HS-5 (cell line): Measurements from ENCODE around the gene OR2A7.
"Not testable (repeated sequence)": the region's sequence is repeated elsewhere in the genome, so short reads cannot be mapped to it uniquely, and the experiment has no call there.

ENCODE experiments used
- DNase-seq: peaks from one replicate; pipeline ENCODE4 v3.0.0-alpha.2; 2012; ENCODE audit warnings: low read depth

The OR2A7 gene, protein sequence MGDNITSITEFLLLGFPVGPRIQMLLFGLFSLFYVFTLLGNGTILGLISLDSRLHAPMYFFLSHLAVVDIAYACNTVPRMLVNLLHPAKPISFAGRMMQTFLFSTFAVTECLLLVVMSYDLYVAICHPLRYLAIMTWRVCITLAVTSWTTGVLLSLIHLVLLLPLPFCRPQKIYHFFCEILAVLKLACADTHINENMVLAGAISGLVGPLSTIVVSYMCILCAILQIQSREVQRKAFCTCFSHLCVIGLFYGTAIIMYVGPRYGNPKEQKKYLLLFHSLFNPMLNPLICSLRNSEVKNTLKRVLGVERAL

GRCh38 chr7:144264692-144265091, at the start of gene OR2A7:
Gene OR2A7, minus strand, starts transcription at chr7:144264792. Its CDS starts 5,164 bp downstream, at chr7:144259628.
- DNase-seq: not testable (repeated sequence)

DNA sequence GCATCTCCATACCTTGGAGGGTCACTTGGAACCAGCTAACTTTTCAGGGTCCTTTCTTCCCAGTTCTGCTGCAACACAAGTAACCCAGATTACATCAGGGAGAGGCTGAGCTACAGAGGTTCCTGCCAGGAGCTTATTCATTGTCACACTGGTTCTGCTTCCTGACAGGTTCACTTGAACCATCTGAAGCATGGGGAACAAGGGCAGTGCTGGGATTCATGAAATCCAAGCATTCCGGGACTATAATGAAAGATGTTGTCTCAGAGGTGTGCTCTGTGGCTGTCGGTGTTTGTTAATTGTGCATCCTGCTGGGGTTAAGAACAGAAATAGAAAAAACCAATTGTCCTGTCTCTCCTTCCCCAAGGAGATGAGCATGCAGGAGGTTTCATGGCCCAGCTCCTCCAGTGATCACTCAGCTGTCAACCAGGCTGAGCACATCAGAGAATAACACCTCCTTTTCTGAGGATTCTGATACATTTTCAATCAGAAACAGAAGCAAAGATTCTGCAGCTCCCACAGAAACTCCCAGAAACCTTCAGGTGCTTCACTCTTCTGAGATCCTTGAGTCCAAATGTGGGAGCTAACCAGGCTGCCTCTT, 47.4 kb upstream of the OR2A7 start, which contains the start of gene OR2A1:
Gene OR2A1 (plus strand): TSS at position 548 of the 598 bp plus-strand sequence. CDS start 5,706 bp downstream, outside the sequence.
- not testable (repeated sequence) for DNase-seq

DNA sequence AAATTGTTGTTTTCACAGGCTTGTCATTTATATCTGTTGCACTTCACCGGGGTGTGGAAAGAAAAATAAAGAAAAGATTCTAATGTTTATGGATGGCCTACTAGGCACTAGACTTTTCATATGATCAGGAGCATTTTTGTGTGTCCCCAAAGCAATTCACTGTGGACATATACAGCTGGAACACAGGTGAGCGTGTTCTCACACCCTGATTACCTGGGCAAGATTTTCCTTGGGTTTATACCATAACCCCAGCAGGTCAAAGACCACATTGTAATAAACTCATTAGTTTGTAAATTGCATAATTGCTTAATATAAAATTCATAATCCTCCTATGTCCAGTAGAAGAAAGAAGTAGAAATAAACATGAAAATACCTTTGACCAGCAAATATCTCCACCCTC, 46.6 kb upstream of the OR2A7 start:
- not testable (repeated sequence) for DNase-seq

- DNase-seq: not testable (repeated sequence)
Observed at GRCh38 chr7:144309702-144310101, 45.1 kb upstream of the OR2A7 start.

- DNase-seq: not testable (repeated sequence)
Observed at GRCh38 chr7:144305156-144305555, 40.6 kb upstream of the OR2A7 start.

DNA sequence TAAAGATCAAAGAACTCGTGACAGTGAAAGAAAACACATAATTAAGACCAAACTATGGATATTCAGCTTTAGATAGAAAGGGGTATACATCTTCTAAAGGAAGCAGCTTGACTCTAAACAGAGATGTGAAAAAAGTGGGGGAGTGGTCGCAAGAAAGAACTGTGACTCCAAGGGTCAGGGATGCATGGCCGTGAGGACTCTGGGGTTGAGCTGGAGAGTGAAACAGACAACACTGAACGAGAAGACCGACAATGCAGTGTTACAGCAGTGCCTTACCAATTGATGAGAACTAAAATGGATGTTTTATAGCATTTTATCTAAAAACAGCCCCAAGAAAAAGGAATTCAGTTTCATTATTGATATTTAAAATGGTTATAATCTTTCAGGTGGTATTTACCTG, 39.0 kb upstream of the OR2A7 start:
- DNase-seq: not testable (repeated sequence)

DNA sequence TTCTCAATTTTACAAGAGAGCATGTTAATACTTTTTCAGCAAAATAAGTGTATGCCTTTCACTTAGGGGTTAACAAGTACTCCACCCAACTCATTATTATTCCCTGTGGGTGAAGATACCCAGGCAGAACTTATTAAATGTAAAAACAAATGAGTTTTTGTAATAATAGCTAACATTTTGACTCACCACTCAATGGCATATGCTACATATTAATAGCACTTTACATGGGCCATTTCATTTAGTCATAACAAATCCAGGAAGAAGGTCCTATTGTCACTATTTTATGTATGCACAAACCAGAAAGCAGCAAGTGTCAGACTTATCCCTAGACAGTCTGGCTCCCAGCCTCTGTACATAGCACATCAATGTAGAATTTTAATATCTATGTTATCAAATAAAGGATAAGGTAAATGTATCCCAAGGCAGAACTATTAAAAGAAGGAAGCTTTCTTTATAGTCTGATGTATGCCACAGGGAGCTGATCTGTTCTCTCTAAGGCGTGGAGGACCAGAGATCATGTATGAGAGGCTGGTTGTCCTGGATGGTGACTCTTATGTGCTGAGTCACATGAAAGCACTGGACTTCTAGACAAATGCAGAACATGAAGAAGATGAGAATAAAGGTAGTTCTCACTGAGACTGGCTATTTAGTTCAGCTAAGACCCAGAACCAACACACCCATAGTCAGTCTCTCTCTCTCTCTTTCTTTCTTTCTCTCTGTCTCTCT, 38.1 kb upstream of the OR2A7 start:
- DNase-seq: not testable (repeated sequence)

GRCh38 chr7:144293794-144294499, 29.4 kb upstream of the OR2A7 start:
- DNase-seq: not testable (repeated sequence)

- DNase-seq: not testable (repeated sequence)
Observed at GRCh38 chr7:144292384-144293161, 28.0 kb upstream of the OR2A7 start.

GRCh38 chr7:144291607-144292006, 27.0 kb upstream of the OR2A7 start:
- DNase-seq: not testable (repeated sequence)

- DNase-seq: not testable (repeated sequence)
Observed at GRCh38 chr7:144287171-144287784, 22.7 kb upstream of the OR2A7 start.

- not testable (repeated sequence) for DNase-seq
Observed at GRCh38 chr7:144283716-144284115, 19.1 kb upstream of the OR2A7 start.

DNA sequence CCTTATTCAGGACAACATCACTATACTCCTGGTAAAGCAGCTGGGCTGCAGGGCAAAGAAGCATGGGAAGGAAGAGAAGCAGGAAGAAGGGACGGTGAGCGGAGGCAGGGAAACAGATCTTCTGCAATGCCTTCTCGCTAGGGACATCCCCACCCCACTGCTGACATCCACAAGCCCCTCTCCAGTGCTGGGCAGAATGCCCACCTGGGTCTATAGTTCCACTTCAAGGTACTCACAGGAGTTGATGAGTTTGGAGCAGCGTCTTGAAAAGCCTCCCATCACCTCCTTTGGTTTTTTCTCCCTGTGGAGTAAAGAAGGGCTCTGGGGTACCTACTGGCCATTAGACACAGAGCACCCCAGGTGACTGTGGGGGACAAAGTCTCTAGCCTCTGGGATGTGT, 17.9 kb upstream of the OR2A7 start:
- DNase-seq: not testable (repeated sequence)

- DNase-seq: not testable (repeated sequence)
Observed at GRCh38 chr7:144281981-144282380, 17.4 kb upstream of the OR2A7 start.

GRCh38 chr7:144280010-144280409, 15.4 kb upstream of the OR2A7 start:
- not testable (repeated sequence) for DNase-seq

GRCh38 chr7:144275281-144275680, 10.7 kb upstream of the OR2A7 start:
- not testable (repeated sequence) for DNase-seq

DNA sequence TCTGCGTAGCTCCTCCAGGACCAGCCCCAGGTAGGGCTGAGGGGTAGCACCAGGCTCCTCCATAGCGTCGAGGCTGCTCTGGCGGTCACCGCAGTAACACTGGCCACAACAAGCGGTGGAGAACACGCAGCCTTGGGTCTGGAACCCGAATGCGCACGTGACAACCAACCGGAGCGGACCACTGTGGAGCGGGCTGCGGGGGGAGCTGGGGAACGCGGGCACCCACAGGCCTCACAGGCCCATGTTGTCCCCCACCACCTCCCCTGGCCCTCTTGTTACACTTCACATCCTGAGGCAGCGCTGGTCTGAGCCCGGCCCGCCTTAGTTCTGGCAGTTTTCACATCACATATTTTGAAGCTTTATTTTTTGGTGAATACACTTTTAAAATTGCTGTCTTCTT, 4.6 kb upstream of the OR2A7 start, which contains the start of gene CTAGE8:
Gene CTAGE8 (minus strand): TSS at position 101 of the 400 bp plus-strand sequence. CDS start 38 bp downstream, at position 63.
- not testable (repeated sequence) for DNase-seq

DNA sequence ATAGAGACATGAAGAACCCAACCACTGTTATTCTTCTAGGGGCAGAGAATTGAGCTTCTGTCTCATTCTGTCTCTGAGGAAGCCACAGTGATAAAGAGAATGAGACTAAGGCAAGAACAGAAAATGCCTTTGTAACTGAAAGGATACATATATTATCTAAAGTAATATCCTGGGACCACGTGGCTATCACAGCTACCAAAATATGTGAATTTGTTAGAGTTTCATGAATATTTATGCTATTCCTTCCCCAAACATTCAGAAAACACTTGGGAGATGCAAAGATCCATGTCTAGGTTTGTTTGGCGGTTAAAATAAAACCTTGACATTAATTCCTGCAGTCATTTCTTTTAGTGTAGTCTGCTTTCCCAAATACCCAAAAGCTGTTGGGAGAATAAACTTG, 2.5 kb downstream of the OR2A7 start:
- not testable (repeated sequence) for DNase-seq

DNA sequence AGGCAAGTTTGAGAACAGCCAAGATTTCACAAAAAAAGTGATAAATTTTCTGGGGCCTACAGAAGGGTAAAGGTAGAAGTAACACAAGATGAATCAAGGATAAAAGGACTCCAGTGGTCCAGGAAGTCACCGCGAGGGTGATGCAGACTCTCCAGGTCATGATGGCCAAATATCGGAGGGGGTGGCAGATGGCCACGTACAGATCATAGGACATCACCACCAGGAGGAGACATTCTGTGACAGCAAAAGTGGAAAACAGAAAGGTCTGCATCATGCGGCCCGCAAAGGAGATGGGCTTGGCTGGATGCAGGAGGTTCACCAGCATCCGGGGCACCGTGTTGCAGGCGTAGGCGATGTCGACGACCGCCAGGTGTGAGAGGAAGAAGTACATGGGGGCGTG, 5.5 kb downstream of the OR2A7 start:
- not testable (repeated sequence) for DNase-seq

GRCh38 chr7:144256112-144256511, 8.5 kb downstream of the OR2A7 start:
- DNase-seq: no peak
